Forelimb muscle (tissue), 1 donor: Measurements from ENCODE around the gene TRIM29. TPM values are rescaled to one million over a fixed set of nuclear protein-coding genes. Genes with fewer than 3 reads are reported as not detected.

ENCODE experiments used
- DNase-seq: peaks from one replicate; pipeline ENCODE4 v3.0.0-alpha.2; 2013; ENCODE audit warnings: low read depth
- polyA plus RNA-seq: library from polyadenylated mRNA; unstranded; fragments of 120-200 nt; gene quantifications from one replicate; pipeline ENCODE4 v1.2.1, GENCODE V29; 2013; ENCODE audit not compliant: insufficient read length

TRIM29 gene
- polyA plus RNA-seq, 1 donor: not detected

GRCh38 chr11:120139316-120140069, 1.6 kb upstream of the TRIM29 start:
- no peak for DNase-seq

DNA sequence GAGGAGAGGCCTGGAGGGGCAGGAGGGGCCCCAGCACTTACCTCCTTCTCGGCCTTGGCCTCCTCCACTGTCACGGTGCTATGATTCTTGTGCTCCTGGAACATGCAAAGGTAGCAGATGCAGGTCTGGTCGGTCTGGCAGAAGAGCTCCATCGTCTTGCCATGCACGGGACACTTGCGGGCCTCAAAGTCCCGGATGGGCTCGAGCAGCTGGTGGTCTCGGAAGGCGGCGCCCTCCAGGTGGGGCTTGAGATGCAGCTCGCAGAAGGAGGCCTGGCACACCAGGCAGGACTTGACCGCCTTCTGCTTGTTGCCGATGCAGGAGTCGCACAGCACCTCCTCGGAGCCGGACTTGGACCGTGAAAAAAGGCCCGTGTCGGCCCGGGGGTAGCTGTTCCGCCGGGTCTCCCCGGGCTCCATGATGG, 714 bp downstream of the TRIM29 start:
- no peak for DNase-seq

- no peak for DNase-seq
Measured at GRCh38 chr11:120136356-120136755, 1.6 kb downstream of the TRIM29 start.

- DNase-seq: no peak
Measured at GRCh38 chr11:120135838-120136237, 2.1 kb downstream of the TRIM29 start.

DNA sequence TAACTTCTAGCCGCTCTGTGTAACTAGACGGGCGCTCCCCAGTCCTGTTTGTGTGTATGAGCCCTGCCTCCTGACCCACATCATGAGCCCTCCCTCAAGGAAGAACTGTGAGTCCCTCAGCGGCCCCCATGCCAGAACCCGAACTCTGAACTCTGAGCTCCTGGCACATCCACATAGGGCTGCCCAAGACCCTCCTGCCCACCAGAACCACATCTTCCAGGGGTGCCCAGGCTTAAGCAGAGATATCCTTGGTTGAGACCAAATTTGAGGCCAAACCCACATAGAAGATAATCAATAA, 3.0 kb downstream of the TRIM29 start:
- DNase-seq: no peak

- DNase-seq: no peak
Measured at GRCh38 chr11:120134106-120134930, 3.6 kb downstream of the TRIM29 start.

GRCh38 chr11:120133216-120134105, 4.5 kb downstream of the TRIM29 start:
- DNase-seq: no peak

DNA sequence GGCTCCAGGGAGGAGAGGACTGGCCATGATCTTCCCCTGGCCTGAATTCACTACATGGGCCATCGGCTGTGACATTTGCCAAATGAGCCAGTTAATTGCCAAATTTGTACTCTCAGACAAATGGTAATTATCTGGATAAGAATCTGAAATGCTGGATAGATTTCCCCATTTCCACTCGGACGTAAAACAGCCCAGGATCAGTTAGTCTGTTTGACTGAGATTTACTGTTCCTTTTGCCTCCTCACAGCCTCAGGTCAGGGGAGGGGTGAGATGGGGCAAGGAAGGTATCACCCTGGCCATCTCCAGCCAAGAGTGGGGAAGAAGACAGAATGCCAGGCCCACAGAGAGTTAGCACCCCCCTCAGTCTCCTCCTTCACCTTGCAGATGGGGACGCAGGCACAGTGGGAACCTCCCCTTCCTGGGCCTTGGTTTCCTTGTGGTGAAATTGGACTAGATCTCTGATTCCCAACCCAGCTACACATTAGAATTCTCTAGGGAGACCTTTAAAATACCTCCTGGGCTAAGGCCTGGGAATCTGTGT, 5.2 kb downstream of the TRIM29 start:
- no peak for DNase-seq

GRCh38 chr11:120131941-120132644, 5.8 kb downstream of the TRIM29 start:
- DNase-seq: no peak

DNA sequence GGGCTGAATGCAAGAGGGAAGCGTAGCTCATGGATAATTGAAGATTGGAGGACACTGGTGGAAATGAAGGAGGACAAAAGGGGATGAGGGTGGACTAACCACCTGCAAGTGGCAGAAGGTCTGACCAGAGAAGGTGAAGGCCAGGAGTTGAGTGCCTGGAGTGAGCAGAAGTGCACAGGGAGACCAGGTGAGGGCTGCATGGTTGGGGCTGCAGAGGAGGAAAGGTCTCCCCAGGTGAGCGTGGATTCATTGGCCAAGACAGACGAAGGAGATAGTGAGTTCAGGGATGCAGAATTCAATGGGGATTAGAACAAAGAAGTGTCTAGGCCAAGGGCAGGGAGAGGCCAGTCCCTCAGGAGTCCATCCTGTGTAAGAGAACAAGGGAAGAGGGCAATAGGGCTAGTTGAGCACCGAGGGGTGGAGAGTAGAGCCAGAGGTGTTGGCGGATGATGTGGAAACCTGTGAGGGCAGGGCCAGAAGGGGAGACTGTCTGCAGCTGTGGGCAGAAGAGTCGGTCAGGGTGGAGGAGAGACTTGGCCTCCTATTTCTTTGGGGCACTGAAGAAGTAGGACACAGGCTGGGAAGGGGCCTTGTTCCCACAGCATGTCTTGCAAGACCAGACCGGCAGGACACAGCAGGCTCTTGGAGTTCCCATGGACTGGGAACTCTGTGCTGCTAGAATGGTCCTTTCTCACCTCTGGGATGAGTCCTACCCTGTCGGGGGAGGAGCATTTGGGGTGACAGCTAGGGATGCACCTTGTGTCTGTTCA, 6.7 kb downstream of the TRIM29 start:
- DNase-seq: no peak

- no peak for DNase-seq
Measured at GRCh38 chr11:120130176-120130980, 7.5 kb downstream of the TRIM29 start.

GRCh38 chr11:120129570-120129969, 8.3 kb downstream of the TRIM29 start:
- DNase-seq: no peak

GRCh38 chr11:120128392-120129119, 9.4 kb downstream of the TRIM29 start:
- DNase-seq: no peak

DNA sequence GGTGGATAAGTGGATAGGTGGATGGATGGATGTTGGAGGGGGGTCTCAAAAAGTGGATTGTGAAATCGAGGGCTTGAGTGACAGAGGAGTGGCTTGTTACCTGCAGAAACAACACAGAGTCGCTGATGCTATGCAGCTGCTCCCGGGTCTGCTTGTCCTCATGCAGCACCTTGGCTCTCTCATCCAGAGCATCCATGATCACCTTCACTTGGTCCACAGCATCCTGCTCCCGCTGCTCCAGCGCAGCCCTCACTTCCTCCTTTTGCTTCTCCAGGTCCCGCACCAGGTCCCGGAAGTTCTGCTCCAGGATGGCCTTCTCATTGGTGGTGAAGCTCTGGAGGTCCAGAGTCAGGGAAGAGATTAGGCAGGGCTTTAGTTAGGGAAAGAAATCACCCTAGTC, 10.7 kb downstream of the TRIM29 start:
- no peak for DNase-seq

- no peak for DNase-seq
Measured at GRCh38 chr11:120126620-120127019, 11.3 kb downstream of the TRIM29 start.

- DNase-seq: no peak
Measured at GRCh38 chr11:120125509-120125908, 12.4 kb downstream of the TRIM29 start.

GRCh38 chr11:120125024-120125423, 12.9 kb downstream of the TRIM29 start:
- no peak for DNase-seq

DNA sequence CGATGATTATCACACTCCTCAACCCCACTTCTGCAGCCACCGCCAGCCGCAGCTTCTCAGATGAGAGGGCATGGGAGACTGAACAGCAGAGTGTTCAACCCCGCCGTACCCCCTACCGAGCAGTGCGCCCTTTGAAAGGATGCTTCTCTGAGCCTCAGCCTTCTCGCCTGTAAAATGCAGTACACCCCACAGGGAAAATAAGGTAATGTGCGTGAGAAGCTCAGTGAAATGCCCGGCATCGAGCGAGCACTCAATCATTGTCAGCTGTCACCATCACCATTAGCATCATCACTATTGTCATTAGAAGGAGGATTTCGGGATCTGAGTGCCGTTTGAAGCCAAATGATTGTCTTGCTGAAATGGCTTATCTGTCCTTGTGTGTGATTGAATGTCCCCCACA, 13.6 kb downstream of the TRIM29 start:
- no peak for DNase-seq

GRCh38 chr11:120123946-120124345, 14.0 kb downstream of the TRIM29 start:
- DNase-seq: no peak
